ENCODE results near the gene DNAJC13.
"Not testable (repeated sequence)": the region's sequence is repeated elsewhere in the genome, so short reads cannot be mapped to it uniquely, and the experiment has no call there.

GRCh38 chr3:132376945-132377354 lies 40.4 kb upstream of the DNAJC13 start:
- TF ChIP-seq EZH2 (IDR thresholded peaks at IDR 0.05; ENCODE audit: borderline replicate concordance, low read depth, low read length, severe bottlenecking); CTCF (IDR thresholded peaks at IDR 0.05; ENCODE audit: extremely low read depth in 1 of 2, insufficient read depth in 1 of 2, low read depth in 1 of 2, low read length in 2 of 2); POLR2A (IDR thresholded peaks at IDR 0.05; ENCODE audit: low read depth, low read length): not testable (repeated sequence)
